GM12874 (cell line): ENCODE data around the gene CRYGN.
A peak's percentile ranks its signal among the peaks of the same experiment; 100 is the strongest.

ENCODE experiments used
- TF ChIP-seq, protein P1 (sequence below): IDR thresholded peaks from 2 replicates; pipeline ENCODE4 v1.5.1; 2011; ENCODE audit warnings: low read depth, mild to moderate bottlenecking, control low read depth, low read length, moderate library complexity; ENCODE audit not compliant: insufficient read depth

The CRYGN gene

DNA sequence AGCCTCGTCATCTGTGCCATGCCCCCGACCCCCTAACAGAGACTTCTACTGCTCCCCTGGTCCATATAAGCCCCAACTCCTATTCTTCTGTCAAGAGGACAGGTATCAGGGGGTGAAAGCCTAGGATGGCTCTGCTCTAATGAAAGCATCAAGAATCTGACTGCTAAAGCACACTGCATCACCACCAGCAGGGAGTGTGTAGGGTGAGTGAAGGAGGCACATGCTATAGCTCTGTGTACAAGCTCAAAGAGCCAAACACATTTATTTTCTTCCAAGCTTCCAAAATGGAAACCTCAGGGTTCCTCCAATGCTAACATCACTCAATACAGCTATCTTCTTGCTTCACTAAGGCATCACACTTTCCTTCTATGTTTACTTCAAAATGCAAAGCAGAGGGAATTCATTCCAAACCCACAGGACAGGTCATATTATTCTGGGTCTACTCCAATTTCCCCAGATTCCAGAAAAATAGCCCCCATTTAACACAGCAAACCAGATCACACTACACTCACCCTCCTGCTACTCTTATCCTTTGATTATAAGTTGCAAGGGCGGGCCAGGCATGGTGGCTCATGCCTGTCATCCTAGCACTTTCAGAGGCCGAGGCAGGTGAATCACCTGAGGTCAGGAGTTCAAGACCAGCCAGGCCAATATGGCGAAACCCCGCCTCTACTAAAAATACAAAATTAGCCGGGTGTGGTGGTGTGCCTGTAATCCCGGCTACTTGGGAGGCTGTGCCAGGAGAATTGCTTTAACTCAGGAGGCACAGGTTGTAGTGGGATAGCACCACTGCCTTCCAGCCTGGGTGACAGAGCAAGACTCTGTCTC, 43.2 kb upstream of the CRYGN start:
- TF ChIP-seq, protein P1, sequence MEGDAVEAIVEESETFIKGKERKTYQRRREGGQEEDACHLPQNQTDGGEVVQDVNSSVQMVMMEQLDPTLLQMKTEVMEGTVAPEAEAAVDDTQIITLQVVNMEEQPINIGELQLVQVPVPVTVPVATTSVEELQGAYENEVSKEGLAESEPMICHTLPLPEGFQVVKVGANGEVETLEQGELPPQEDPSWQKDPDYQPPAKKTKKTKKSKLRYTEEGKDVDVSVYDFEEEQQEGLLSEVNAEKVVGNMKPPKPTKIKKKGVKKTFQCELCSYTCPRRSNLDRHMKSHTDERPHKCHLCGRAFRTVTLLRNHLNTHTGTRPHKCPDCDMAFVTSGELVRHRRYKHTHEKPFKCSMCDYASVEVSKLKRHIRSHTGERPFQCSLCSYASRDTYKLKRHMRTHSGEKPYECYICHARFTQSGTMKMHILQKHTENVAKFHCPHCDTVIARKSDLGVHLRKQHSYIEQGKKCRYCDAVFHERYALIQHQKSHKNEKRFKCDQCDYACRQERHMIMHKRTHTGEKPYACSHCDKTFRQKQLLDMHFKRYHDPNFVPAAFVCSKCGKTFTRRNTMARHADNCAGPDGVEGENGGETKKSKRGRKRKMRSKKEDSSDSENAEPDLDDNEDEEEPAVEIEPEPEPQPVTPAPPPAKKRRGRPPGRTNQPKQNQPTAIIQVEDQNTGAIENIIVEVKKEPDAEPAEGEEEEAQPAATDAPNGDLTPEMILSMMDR, result no peak

DNA sequence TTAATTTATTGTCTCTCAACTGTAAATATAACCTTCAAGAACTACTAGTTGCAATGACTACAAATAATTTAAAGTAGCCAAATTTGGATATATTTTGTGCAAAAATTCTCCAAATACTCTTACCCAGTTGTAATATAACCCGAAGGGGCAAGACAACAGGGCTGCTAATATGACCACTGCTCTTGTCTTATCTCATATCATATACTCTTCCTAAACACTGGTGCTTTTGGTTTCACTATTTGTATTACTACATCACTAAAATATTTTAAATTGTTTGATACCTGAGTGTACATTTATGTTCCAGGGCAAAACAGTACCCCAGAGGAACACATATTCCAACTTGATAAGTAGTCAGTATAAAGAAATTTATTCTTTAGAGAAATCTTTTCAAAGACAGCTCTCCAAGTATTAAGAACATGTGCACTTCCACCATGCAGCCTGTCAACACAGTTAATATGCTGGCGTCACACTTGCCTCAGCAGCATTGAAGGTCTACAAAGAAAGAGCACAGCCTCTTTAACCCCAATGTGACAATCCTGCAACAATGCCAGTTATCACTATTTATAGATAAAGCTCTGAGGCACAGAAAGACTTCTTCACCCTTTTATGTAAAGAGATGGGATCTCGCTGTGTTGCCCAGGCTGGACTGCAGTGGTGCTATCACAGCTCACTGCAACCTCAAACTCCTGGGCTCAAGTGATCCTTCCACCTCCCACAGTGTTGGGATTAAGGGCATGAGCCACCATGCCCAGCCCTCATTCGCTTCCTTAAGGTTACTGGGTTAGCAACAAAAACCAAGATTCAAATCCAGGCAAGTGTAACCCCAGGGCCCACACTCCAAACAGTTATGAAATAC, 41.9 kb upstream of the CRYGN start:
- TF ChIP-seq, protein P1, result no peak

DNA sequence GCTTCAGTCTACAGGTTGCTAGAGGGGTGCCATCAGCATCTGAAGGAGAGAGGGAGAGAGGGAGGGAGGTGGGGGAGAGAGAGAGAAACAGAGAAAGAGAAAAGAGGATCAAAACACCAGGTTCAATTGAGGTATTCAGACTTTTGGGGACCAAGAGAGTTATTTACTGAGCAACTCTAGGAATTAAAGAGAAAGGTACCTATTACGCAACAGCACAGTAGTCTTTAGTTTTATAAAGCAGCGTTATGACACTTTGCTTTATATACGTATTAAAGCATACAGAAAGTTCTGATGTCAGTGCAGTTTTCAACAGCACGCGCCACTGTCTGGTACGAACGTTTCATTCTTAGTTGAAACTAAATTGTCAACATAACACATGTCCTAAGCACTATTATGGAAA, 37.9 kb upstream of the CRYGN start:
- TF ChIP-seq, protein P1, result no peak

DNA sequence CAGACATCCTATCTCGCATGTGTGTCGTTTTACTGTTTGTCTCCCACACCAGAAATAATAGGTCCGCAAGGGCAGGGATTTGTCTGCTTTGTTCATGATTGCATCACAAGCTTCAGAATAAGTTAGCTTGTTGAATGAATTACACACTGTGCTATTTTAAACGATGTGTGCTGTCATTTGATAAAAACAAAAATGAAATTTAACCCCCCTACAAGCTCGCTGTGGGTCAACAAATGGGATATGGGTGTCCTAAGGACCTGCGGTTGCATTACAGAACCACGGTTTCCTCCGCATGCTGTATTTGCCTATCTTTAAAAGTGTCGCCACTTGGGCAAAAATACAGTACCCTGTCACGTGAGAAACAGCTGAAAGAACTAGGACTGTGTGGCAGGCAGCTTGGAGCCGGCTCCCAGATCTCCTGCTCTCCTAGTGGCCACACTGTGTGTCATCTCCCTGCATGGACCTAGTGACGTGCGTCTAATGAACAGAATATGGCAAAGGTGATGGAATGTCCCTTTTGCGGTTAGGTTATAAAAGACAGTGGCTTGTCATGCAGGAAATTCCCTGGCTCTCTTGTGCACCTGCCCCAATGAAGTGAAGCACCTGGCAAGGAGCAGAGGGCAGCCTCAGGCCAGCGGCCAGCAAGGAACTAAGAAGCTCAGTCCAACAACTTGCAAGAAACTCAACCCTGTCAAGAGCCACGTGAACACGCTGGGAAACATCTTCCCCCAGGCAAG, 32.9 kb upstream of the CRYGN start:
- TF ChIP-seq, protein P1, result peak; percentile 8; the same call in 1 of the 2 replicates

DNA sequence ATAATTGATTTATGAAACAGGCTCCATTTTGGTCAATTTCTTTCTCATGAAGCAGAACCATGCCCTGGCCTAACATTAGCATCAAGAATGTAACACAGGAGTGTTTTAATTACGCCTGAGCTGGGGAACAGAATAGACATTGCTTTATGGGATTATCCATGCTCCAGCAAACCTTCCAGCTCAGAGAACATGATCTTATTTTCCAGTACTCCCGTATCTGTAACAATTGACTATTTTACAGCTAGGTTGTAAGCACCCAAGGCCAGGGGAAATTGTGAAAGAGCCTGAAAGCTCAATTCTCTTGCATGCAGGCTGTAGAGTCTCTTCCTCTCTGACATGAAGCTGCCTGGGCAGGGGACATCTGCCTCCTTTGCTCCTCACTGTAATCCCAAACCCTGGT, 30.8 kb upstream of the CRYGN start:
- TF ChIP-seq, protein P1, result no peak

DNA sequence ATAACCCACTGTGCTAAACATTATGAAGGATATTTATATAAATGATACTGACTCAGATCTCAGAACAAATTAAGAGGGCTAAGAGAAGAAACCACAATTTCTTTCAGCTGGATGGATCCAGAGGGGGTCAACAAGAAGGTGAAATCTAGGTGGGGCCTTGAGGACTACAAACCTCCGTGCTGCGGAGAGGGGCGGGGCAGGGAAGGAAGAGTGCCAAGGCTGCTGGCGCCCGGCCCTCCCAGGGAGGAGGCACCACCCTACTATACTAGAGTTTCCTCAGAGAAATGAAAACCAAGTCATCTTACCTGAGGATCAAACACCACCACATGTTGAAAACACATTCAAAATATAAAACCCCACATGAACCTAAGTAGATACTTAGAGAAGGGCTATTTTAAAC, 29.3 kb upstream of the CRYGN start:
- TF ChIP-seq, protein P1, result no peak
